Measurements from ENCODE around the gene PEDS1.
A peak's percentile ranks its signal among the peaks of the same experiment; 100 is the strongest.
"Not testable (repeated sequence)": the region's sequence is repeated elsewhere in the genome, so short reads cannot be mapped to it uniquely, and the experiment has no call there.

Gene PEDS1

GRCh38 chr20:50135157-50135556 lies 18.4 kb downstream of the PEDS1 start:
- not testable (repeated sequence) for DNase-seq

- no peak for DNase-seq
Measured at GRCh38 chr20:50133474-50134217, 19.9 kb downstream of the PEDS1 start.

DNA sequence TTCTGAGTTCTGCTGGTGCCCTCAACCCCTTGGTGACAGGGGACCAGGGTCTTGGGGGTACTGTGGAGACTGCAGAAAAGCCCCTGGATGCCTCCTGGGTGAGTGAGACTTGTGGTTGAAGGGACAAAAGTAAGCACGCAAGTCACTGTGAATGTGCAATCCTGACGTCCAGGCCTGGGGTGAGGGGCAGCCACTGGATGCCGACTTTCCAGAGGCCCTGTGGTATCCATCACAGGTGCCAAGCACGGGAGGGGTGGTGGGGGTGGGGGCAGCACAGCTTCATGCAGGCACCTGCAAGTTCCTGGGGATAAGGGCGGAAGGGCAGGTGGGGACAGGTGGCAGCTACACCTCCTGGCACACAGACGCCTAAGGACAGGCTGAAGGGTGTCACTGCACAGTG lies 20.5 kb downstream of the PEDS1 start:
- DNase-seq = no peak

GRCh38 chr20:50130995-50131394 lies 22.5 kb downstream of the PEDS1 start:
- no peak for DNase-seq

GRCh38 chr20:50130356-50130723 lies 23.2 kb downstream of the PEDS1 start:
- no peak for DNase-seq

- no peak for DNase-seq
Measured at GRCh38 chr20:50129662-50130355, 23.7 kb downstream of the PEDS1 start.

- DNase-seq = no peak
Measured at GRCh38 chr20:50128520-50128905, 25.0 kb downstream of the PEDS1 start.

- no peak for DNase-seq
Measured at GRCh38 chr20:50127587-50128519, 25.7 kb downstream of the PEDS1 start.

GRCh38 chr20:50126662-50127061 lies 26.9 kb downstream of the PEDS1 start:
- no peak for DNase-seq

GRCh38 chr20:50125279-50125678 lies 28.2 kb downstream of the PEDS1 start:
- DNase-seq = no peak

DNA sequence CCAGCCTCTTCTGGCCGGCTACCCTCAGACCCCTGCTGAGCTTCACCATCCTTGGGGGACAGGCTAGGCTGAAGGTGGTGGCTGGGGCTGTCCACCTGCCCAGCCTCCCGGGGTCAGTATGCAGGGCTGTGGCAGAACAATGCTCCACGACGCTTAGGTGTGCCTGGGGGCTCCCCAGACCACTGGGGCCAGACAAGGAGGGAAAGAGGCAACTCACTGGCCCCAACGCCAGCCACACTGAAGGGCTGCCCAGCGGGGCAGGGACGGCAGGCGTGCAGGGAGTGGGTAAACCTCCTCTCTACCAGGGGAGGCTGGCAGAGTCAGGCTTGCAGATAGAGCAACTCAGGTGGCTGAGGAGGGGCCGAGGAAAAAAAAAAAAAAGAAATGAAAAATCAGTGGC lies 29.0 kb downstream of the PEDS1 start:
- no peak for DNase-seq

- DNase-seq = no peak
Measured at GRCh38 chr20:50123418-50123817, 30.1 kb downstream of the PEDS1 start.

DNA sequence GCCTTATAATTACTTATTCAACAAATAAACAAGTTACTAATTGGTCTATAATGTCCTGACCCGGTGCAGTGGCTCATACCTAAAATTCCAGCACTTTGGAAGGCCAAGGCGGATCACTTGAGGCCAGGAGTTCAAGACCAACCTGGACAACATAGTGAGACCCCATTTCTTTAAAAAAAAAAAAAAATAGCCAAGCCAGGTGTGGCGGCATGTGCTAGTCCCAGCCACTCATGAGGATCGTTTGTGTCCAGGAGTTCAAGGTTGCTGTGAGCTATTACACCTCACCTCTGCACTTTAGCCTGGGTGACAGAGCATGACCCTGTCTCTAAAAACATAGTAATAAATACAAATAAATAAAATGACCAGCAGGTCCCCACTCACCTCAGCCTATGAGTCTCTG lies 30.8 kb downstream of the PEDS1 start:
- no peak for DNase-seq

- DNase-seq = no peak
Measured at GRCh38 chr20:50121858-50122271, 31.7 kb downstream of the PEDS1 start.

DNA sequence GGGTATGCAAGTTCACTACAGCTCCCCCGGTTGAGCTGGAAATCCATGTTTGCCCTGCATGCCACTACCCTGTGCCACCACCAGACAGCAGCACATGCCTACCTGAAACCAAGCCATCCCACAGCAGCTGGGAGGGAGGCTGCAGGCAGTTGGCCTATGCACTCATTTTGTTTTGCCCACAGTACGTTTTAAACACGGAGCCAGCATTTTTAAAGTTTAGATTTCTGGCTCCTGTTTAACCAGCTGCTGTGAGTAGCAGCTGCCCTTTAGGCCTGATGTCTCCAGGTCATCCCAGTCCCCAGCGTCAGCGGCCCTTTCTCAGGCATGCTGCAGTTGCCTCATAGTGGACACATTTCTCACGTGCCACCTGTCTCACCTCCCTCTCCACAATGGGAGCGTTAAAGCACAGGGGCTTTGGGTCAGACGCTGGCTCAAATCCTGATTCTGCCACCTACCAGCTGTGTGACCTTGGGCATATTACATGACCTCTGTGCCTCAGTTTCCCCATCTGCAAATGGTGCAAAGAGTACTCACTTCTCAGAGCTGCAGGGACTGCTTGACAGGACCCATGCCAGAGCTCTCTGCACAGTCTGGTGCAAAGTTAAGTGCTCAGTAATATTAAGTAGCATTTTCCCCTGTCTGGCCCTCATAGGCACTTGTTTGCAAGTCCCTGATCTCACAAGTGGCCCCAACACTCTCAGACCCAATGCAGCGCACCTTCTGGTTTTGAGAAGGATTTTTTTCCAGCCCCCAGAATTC lies 32.4 kb downstream of the PEDS1 start:
- DNase-seq = peak; percentile 35 to 61 (median 54)

- no peak for DNase-seq
Measured at GRCh38 chr20:50118203-50118602, 35.3 kb downstream of the PEDS1 start.

DNA sequence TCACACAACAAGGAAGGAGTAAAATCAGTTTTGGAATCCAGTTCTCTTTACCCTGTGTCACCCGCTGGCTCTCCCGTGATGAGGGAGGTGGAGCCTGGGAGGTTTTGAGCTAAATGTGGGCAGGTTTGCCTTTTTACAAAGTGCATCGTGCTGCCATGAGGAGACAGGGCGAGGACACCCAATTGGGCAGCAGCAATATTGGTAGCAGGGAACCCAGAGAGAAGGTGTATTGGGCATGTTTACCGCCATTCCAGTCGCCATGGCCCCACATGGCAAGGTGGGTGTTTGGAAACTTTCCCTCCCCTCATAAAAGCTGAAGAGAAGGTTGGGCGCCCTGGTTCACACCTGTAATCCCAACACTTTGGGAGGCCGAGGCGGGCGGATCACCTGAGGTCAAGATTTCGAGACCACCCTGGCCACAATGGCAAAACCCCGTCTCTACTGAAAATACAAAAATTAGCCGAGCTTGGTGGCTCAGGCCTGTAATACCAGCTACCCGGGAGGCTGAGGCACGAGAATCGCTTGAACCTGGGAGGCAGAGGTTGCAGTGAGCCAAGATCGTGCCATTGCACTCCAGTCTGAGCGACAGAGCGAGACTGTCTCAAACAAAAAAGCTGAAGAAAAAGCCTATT lies 37.0 kb downstream of the PEDS1 start:
- DNase-seq = no peak

DNA sequence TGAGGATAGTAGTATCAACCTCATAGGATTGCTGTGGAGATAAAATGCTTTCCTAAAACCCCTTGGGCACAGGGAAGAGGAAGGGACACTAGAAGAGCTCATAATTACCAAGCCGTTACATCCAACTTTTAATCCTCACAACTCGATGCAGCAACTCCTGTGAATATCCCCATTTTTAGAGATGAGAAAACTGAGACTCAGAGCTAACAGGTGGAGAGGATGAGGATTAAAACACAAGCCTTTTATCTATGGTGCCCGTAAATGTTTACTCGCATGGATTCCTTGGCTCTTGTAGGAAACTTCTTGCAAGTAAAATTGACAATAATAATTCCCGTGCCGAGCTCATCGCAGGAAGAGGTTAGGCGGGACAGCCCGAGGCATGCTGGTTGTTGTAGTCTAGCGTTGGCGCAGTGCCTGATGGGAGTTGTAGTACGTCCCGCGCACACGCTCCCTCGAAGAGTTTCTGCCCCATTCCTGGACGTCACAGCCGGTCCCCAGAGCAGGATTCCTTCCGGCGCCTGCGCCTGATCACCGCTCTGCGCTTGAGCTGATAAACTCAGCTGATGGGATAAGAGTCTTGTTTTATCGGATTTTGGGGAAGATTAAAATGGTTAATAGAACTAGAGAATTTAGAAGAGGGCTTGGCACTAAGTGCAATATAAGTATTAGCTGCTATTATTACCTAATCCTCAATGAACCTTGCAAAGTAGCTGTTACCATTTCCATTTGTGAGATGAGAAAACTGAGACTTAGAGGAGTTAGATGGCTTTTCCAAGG lies 37.7 kb downstream of the PEDS1 start:
- peak; percentile 81 to 92 (median 87) for DNase-seq

- DNase-seq = no peak
Measured at GRCh38 chr20:50115041-50115512, 38.4 kb downstream of the PEDS1 start.

DNA sequence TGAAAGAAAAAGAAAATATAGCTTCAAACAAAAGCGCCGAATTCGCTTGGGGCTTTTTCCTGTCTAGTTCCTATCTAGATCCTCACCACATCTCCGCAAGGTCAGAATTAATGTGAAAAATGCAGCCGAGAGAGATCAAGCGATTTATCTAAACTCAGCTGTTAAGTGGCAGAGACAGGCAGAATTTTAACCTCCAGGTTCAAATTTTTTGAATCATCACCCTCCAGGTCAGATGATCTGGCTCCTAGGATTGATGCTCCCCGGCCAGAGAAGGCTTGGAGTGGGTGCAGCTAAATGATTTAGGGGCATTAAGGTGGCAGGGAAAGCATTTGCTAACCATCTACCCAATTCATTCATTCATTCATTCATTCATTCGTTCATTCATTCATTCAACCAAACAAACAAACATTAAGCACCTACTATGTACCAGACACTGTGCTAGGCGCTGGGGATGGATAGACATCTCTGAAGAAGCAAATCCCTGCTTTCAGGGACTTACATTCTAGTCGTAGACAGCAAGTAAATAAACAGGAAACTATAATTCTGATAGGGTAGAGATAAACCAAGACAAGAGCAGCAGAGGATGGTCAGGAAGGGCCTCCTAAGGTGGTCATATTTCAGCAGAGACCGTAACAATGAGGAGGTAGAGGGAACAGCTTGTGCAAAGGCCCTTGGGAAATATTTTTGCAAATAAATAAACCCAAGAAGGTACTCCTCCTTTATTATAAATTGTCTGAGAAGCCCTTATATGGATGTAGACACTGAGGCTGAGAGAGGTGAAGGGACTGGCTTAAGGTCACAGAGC lies 39.9 kb downstream of the PEDS1 start:
- no peak for DNase-seq
